ENCODE data around the gene ABLIM1.
A peak's percentile ranks its signal among the peaks of the same experiment; 100 is the strongest.

Gene ABLIM1

DNA sequence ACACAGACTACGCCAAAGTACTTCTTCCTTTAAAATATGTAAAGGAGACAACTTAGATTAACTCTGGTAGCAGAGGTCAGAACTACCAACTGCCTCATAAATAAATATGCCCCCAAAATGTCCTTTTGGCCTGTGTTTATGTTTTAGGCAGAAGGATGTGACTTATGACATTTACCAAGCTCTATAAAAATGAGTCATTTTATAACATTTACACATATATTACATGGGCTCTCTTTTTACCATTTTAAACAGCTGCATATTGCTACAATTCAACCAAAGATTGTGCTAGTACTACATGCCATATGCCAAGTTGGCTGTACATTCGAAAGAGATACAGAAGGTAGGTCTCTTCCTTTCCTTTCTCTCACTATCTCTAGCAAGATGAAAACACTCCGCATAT, 12.4 kb downstream of the ABLIM1 start:
- no peak for DNase-seq

GRCh38 chr10:114643158-114643557, 14.9 kb downstream of the ABLIM1 start:
- DNase-seq, result no peak

DNA sequence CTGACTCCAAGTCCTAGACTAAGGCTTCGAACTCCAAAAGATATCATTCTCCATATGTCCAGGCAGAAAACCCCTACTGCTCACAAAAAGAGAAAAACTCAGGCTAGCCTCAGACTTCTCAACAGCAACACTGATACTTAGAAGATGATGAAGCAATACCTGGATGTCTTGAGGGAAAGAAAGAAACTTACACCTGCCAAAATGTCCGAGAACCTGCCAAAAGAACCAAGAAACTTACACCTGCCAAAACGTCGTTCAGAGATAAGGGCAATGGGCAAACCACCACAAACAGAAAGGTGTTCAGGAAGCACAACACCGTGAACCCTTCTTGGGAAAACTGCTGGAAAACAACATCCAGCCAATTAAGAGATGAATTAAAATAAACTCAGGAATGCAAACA, 15.3 kb downstream of the ABLIM1 start:
- no peak for DNase-seq

DNA sequence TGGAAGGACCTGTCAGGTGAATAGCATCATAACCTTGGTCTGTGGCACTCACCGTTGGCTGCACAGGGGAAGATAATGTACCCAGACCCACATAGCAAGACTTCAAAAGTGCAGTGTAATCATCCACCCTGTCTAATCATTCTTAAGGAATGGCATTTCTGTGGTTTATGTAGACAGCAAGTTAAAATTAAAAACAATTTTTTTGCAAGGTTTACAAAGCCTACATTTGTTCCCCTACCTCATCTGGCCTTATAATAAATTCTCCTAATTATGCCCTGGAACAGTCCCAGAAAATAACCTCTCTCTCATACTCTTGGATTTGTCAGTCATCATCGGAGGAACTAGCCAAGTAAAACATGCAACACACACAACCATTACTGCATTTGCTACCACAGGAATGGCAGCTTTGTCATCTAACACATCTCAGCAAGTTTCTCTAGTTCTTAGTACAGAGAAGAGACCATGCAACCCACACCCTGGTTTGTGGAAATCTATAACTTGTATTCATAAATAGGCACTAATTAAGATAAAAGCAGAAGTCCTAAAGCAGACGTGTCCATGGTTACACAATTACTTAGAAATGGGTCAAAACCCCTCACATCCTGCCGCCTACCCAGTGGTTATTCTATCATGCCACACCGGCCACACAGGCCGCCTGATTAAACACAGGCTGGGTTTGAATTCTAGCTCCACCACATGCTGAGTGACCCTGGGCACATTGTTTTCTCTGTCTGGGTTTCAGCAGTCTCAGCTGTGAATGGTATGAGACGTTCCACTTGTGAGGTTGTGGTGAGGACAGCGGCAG, 19.1 kb downstream of the ABLIM1 start:
- DNase-seq, result peak; percentile 94

GRCh38 chr10:114635797-114636550, 22.1 kb downstream of the ABLIM1 start:
- DNase-seq, result no peak

DNA sequence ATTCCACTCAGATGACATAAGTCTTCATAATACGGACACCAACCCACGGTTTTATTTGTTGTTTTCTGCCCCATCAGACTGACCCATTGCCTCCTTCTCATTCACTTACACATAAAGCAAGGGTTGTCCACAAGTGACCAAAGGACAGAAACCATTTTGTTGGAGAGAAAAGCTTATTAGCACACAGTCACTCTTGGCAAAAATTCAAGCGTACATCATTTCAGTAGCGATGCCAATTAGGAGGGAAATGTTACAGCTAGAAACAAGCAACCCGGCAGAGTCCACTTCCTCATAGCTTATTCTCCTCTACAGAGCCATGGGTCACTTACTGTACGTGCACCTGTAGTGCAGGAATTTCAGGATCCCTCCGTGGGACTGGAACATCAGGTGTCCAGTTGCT, 23.0 kb downstream of the ABLIM1 start:
- no peak for DNase-seq

GRCh38 chr10:114634609-114634979, 23.5 kb downstream of the ABLIM1 start:
- DNase-seq, result no peak

GRCh38 chr10:114632869-114633715, 25.0 kb downstream of the ABLIM1 start:
- DNase-seq, result peak; percentile 66

- no peak for DNase-seq
These were observed 26.2 kb downstream of the ABLIM1 start for GRCh38 chr10:114631666-114632417.

- no peak for DNase-seq
These were observed 26.9 kb downstream of the ABLIM1 start for GRCh38 chr10:114631090-114631665.

- DNase-seq, result no peak
These were observed 28.0 kb downstream of the ABLIM1 start for GRCh38 chr10:114629824-114630730.

DNA sequence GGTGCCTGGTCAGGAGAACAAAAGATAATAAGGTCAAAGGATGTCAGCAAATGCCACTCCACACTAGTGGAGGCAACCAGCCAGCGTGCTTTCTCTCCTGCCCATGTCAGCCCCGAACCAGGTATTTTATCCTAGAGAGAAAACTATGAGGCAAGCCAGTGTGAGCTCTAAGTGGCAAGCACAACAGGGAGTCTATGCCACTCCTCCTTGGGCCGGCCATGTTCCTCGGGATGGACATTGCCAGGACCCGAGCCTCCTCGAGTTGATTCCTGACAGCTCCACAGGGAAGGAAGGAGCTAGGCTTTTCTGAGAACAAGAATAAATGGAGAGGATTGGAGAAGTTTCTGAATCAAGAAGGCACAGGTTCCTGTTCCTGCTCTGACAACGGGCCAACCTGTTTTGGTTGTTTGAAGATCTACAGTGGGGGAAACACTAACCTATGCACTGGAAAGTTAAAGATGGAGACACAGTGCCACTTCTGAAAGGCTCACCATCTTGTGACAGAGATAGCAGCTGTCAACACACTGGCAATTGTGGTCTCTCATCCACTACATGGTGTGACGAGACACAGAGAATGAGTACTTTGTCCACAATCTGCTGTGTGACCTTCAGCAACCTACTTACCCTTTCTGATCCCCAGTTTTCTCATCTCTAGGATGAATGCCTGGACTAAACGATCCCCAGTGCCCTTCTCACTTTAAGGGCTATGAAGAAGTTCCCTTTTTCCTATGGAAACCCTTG, 28.8 kb downstream of the ABLIM1 start:
- DNase-seq, result no peak

DNA sequence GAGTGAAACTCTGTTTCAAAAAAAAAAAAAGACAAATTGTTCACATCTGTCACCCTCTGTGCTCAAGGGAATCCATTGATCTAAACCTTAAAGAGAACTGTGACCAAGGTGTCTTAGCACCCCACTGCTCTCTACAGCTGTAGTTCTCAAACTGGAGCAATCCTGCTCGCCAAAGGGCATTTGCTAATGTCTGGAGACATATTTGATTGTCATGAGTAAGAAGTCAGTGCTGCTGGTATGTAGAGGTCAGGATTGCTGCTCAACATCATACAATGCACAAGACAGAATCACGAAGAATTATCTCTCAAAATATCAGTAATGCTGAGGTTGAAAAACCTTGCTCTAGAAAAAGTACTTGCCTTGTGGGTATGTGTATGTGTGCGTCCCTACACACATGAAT, 30.0 kb downstream of the ABLIM1 start:
- DNase-seq, result no peak

- no peak for DNase-seq
These were observed 31.2 kb downstream of the ABLIM1 start for GRCh38 chr10:114626841-114627240.

DNA sequence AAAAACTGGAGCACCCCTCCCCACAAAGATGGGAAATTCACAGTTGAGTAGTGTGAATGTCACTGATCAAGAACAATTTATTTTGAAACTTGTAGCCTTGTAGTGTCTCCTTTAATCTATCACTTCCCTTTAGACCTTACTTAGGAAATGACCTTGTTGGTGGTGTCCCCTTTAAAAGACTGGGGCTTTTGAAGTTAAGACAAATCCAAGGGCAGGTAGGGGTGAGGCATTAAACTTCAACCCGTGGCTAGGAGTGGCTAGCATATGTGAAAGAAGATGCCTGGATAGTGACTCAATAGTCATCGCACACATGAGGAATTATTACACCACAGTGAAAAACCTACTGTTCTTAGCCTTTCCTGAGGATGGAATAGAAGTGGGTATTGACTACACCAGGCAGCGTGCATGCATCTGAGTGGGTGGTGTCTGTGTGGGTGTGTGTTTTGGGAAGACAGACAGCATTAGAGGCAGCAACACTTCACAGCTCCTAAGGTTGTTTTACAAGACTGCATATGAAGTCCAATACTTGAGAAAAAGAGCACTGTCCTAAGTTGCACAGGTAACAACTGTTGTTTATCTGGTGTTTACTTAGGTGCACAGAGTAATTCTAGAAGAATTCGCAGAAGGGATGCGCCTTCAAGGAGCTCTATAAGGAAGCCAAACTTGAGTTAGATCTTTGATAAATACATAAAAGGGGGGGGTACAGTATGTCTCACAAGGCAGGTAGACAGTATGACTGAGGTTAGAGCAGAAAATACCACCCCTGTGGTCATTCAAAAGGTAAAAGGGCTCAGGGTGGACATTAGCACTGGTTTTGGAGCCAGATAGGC, 32.9 kb downstream of the ABLIM1 start:
- DNase-seq, result no peak

DNA sequence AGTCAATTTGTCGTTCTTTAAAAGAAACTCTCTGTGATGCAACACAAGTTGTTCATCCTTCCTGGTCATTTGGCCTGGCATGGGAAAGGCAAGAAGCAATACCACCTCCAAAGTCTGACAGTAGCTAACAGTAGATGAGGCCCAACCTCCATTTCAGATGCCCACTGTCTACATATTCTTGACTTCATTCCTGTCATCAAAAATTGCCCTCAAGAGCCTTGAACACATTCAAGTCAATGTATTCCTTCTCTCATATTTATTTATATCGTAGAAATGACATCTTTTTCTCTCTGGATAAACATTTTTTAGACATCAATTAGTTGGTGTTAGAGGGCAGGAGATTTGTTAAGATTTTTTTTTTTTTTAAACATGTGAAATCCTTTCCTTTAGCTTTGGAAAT, 33.7 kb downstream of the ABLIM1 start:
- DNase-seq, result no peak

DNA sequence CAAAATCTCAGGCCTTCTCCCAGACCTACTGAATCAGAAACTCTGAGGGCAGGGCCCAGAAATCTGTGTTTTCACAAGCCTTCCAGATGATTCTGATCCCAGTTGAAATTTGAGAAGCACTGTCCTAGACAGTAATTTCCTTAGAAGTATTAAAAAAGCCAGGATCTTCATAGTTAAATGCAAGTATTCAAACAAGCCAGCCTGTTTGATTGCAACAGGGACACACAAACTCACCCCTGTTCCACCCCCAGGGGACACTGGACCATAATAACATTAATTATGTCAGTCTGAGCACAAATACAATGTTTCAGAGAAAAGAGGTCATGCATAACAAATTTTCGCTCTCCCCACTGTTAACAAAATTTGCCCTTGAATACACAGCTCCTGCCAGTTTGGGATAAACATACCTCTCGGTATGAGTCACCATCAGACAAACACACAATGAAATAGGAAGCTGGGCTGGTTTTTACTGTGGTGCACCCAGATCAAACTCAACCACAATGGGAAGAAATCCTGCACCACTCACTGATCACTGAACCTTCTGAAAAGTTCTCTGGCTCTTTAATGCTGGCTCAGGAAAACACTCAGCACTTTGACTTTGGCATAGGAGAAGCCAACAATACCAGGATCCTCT, 34.3 kb downstream of the ABLIM1 start:
- peak; percentile 45 for DNase-seq

GRCh38 chr10:114623155-114623554, 34.9 kb downstream of the ABLIM1 start:
- DNase-seq, result no peak

- no peak for DNase-seq
These were observed 39.4 kb downstream of the ABLIM1 start for GRCh38 chr10:114618722-114619121.

Measured in MV-4-11 (cell line).